ENCODE data around the gene CACNA1C.

GRCh38 chr12:2523317-2523716 lies 470.5 kb downstream of the CACNA1C start:
- TF ChIP-seq CTCF (IDR thresholded peaks at IDR 0.05; ENCODE audit: low read depth, low read length, poor library complexity, severe bottlenecking) (no peak), EZH2phosphoT487 (IDR thresholded peaks at IDR 0.05; ENCODE audit: borderline replicate concordance, low read length) (no peak)

All from DOHH2 (cell line).